GM18861 (cell line): ENCODE results near the gene EME1.

Experiments
- ATAC-seq: cut with Tn5 transposase; IDR thresholded peaks from one replicate; pipeline ENCODE4 v1.9.1; 2021; ENCODE audit not compliant: unreplicated experiment

The EME1 gene

GRCh38 chr17:50361561-50362480 is 11.2 kb upstream of the EME1 start:
- ATAC-seq, result no peak

GRCh38 chr17:50362661-50363060 is 10.4 kb upstream of the EME1 start:
- ATAC-seq, result no peak

- ATAC-seq, result no peak
Measured at GRCh38 chr17:50363217-50364060, 9.6 kb upstream of the EME1 start.

GRCh38 chr17:50364061-50364458 is 9.0 kb upstream of the EME1 start:
- no peak for ATAC-seq

GRCh38 chr17:50364715-50365114 is 8.3 kb upstream of the EME1 start:
- ATAC-seq, result no peak

- no peak for ATAC-seq
Measured at GRCh38 chr17:50365165-50365564, 7.9 kb upstream of the EME1 start.

GRCh38 chr17:50365649-50366393 is 7.2 kb upstream of the EME1 start:
- ATAC-seq, result no peak

- no peak for ATAC-seq
Measured at GRCh38 chr17:50367401-50367800, 5.6 kb upstream of the EME1 start.

- no peak for ATAC-seq
Measured at GRCh38 chr17:50370052-50370451, 3.0 kb upstream of the EME1 start.

- ATAC-seq, result no peak
Measured at GRCh38 chr17:50371526-50371925, 1.5 kb upstream of the EME1 start.

GRCh38 chr17:50372222-50372757 is 739 bp upstream of the EME1 start:
- no peak for ATAC-seq

- no peak for ATAC-seq
Measured at GRCh38 chr17:50373705-50374104, 676 bp downstream of the EME1 start.

GRCh38 chr17:50375858-50376538 is 3.0 kb downstream of the EME1 start:
- no peak for ATAC-seq

GRCh38 chr17:50379351-50380132 is 6.5 kb downstream of the EME1 start:
- no peak for ATAC-seq

- ATAC-seq, result no peak
Measured at GRCh38 chr17:50380369-50381259, 7.6 kb downstream of the EME1 start.

- no peak for ATAC-seq
Measured at GRCh38 chr17:50381260-50381815, 8.3 kb downstream of the EME1 start.

- no peak for ATAC-seq
Measured at GRCh38 chr17:50381920-50382319, 8.9 kb downstream of the EME1 start.

- ATAC-seq, result no peak
Measured at GRCh38 chr17:50382931-50383330, 9.9 kb downstream of the EME1 start.
